Hypothalamus (tissue), 51 donors: ENCODE data around the gene PDLIM5.
A peak's percentile ranks its signal among the peaks of the same experiment; 100 is the strongest.
"Not testable (repeated sequence)": the region's sequence is repeated elsewhere in the genome, so short reads cannot be mapped to it uniquely, and the experiment has no call there.

Experiments
- DNase-seq, 51 donors: peaks; one replicate each; lab custom pipeline; 2025; lab: John Stamatoyannopoulos, UW

Gene PDLIM5

DNA sequence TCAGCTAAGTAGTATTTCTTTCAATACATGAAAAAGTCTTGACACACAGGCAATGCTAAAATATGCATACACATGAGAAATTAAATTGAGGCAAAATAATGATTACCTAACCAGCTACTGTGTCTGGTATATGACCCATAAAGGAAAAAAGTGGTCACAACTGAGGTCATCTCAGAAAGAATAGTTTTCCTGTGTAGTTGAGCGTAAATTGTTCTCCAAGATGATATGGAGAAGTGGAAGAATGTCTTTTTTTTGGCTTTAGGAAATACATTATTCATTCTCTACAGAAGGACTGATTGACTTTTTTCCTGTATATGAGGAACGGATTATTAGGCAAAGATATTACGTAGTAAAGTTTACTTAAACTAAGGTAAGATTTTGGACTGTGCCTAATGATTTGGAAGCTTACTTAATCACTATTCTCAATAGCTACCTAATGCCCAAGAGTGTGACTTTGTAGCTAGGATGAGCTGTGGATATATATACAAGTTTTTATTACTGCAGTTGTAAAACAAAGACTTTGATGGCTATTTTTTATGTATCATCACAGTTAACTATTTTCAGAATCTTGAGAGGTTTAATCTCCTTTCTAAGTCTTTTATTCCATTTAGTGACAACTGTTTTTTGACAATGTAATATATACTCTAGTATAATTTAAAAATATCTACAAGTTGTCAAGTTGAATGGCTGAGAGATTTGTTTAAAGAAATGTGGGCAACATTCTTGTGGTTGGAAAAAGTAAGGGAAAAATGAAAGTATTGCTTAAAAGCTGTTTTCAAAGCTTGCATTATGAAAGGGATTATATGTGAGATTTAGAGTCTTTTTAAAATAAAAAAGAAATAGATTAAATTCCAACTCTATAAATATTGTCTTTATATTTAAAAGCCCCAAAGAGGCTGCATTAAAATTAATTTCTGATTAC, 100.2 kb downstream of the PDLIM5 start:
- no peak for DNase-seq

DNA sequence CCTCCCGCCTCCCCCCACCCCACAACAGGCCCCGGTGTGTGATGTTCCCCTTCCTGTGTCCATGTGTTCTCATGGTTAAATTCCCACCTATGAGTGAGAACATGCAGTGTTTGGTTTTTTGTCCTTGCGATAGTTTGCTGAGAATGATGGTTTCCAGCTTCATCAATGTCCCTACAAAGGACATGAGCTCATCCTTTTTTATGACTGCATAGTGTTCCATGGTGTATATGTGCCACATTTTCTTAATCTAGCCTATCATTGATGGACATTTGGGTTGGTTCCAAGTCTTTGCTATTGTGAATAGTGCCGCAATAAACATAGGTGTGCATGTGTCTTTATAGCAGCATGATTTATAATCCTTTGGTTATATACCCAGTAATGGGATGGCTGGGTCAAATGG, 104.3 kb downstream of the PDLIM5 start:
- not testable (repeated sequence) for DNase-seq

DNA sequence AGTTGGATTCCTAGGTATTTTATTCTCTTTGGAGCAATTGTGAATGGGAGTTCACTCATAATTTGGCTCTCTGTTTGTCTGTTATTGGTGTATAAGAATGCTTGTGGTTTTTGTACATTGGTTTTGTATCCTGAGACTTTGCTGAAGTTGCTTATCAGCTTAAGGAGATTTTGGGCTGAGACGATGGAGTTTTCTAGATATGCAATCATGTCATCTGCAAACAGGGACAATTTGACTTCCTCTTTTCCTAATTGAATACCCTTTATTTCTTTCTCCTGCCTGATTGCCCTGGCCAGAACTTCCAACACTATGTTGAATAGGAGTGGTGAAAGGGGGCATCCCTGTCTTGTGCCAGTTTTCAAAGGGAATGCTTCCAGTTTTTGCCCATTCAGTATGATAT, 105.9 kb downstream of the PDLIM5 start:
- not testable (repeated sequence) for DNase-seq

DNA sequence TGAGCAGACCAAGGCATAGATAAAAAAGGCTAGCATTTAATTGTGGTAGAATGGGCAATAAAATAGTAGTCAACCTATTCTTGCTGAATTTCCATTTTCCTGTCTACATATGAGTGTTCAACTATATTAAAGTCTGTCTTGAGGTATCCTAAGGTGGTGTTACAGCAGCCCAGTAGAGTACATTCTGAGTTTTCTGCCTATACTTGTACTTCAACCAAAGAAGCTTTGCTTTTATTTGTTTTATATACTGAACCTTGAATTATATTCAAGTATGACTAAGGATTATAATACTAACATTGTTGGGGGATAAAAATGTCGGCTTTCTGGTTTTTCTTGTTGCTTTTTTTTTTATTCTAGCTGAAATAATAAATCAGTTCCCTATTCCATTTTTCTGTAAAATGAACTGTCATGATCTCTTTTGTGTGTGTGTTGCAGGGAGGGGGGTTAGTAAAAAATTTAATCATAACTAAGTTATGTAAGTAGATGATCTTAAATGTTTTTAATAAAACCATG, 106.7 kb downstream of the PDLIM5 start:
- DNase-seq, result no peak

DNA sequence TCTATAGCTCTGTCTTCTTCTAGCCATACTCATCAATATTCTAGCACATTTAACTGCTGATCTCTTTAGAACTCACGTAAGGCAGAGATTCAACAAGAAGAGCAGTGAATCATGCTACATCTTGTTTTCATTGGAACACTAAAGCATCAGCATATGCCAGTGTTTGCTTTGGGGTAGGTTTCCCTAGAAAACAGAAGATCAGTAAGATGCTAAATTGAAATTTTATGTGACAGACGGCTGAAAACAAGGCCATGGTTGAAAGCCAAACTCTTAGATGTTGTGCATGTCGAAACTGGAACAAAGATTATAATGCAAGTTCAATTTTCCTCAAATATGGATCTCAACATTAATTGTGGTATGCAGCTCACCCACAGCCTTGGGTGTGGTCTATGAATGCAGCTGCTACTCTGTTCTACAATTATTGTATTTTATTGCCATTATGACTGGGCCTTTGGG, 107.6 kb downstream of the PDLIM5 start:
- DNase-seq, result no peak

DNA sequence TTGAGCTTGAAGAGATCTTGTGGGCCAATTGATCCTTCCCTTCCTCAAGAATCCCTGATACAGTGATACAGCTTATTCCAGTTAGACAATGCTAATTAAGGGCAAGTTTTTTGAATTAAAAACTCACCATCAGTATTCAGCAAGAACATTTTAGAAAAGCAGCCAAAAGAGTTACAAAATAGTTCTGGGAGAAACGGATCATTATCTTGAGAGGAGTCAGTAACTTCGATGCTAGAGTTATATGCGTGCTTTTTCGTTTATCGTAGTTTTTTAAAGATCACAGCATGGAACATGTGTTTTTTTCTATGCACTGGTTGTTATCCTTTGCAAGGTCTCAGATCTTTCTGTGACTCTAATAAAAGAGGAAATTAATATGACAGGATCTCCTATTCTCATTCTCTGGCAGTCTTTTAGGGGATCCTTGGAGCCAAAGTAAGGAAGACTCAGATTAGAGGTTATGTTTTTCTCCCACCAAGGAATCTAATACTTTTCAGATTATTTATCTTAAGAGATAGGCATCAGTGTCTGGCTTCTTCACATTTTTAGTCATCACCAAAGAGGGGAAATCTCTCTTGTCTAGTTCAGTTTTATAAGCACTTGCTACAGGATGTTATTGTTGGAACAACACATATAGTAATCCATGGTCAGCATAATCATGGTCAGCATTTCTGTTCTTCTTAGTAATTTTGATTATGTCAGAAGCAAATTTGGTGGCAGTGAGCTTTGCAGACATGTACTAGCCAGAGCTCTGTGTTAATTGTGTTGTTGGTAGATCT, 109.7 kb downstream of the PDLIM5 start:
- no peak for DNase-seq

DNA sequence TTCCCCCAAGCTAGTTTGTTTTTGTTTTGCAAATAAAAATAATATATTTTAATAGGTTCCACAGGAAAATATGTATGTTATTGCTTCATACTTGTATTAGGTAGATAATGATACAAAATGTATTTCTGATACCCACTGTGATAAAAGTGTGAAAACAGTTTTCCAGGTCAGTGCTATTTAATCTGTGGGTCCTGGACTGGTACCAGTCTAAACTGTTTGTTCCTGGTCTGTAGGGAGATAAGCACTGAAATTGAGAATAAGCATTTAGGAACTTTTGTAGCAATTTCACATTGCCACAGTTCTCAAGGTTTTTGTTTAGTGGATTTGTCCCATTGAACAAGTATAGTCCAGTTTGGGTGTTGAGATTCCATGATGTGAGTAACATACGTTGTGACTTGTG, 110.5 kb downstream of the PDLIM5 start:
- no peak for DNase-seq

DNA sequence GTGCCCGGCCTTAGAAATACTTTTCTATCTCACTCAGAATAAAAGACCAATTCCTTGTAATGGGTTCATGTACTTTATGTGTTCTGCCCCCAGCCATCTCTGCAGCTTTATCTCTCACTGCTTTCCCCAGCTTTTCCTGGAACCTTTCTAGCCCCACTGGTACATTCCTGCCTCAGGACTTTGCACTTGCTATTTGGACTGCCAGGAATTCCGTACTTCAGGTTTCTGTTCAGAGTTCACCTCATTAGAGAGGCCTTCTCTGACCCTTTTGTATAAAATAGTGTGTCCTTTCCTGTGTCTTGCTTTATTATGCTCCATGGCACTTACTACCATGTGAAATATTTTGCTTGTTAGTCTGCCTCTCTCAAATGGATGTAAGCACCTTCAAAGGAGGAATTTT, 112.5 kb downstream of the PDLIM5 start:
- no peak for DNase-seq

DNA sequence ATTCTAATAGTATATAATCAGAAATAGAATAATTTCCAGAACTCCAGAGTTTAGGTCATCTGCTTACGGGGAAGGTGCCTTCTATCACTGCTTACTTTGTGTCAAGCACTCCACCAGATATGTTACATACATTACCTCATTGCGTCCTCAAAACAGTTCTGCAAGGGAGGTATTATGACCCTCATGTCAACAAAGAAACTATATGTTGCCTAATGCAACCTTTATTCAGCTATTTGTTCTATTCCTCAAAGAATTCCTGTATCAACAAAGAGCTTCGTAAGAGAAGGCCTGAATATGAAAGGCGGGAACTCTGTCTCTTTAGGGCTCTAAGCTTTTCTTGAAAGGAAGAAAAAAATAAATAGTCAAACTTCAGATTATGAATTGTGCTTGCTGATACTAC, 114.7 kb downstream of the PDLIM5 start:
- no peak for DNase-seq

DNA sequence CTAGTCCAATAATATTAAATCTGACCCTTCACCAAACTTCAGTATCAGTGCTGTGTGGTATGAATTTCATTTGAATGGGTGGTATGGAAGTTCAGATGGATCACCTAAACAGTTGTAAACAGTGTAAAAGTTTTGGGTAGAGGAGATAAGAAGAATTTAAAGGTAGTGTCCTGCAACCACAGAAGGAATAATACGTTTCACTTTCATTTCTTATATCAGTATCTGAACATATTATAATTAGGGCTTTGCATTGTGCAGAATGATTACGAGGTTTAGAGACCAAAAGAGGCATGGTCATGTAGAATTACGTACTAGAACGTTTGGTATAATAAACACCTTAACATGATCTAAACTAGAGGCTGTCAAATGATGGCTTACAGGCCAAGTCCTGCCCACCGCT, 116.1 kb downstream of the PDLIM5 start:
- DNase-seq, result no peak

DNA sequence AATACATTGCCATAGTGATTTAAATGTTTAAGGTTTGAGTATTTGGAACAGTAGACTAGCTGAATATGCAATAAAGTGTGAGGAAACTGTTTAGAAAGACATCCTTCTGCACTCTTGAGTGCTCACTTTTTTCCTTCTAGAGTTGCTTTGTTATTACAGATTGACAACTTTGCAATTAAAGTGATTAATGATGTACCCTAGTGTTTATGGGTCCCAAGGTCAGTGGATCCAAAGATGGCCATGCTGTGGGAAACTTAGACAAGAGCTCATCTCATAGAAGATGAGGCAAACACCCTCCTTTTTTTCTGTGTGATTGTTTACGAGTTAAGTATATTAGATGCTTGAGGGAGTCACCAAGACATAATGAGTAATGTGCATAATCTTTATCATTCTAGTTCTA, 118.8 kb downstream of the PDLIM5 start:
- DNase-seq, result no peak

DNA sequence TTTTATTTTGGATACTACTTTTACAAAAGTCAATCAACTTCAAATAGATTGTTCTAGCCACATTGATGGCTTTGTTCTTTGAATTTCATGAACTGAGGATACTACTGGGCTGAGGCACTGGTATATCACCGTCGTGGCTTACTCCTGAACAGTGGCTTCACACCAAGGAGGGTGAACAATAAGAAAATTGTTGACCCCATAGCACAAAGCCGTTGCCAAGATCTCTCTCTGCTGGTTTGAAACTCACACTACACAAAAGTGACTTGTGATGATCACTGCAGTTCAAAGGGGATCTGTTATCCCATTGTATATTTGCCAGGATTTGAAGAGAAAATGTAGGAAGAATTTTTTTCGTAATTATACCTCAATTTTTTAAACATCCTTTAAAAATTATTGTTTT, 119.6 kb downstream of the PDLIM5 start:
- DNase-seq, result peak in 1 of 51 donors; percentile 4

DNA sequence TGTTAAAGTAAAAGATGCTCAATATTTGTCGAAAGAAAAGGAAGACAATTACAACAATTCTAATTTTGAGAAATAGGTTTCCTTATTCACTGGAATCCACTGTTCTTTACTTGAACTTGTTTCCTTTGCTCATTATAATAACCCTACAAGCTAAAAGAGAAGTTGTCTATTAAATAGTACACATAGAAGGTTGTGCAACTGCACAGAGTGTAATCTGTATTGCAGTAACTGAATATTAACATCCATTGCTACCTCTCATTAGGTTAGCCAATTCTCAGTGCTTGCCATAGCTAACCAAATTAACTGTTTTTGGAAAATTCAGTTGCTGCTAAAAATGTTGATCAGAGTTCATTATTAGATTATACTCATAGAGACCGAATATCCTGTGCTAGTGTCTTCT, 120.0 kb downstream of the PDLIM5 start:
- DNase-seq, result no peak

DNA sequence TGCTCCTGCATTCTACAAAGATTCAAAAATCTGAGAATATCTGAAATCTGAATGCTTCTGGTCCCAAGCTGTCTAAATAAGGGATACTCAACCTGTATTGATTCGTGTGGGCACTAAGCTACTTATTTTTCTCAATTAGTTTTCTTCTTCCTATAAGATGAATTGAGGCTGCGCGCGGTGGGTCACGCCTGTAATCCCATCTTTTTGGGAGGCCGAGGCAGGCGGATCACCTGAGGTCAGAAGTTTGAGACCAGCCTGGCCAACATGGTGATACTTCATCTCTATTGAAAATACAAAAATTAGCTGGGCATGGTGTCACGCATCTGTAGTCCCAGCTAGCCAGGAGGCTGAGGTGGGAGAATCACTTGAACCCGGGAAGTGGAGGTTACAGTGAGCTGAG, 122.3 kb downstream of the PDLIM5 start:
- no peak for DNase-seq

DNA sequence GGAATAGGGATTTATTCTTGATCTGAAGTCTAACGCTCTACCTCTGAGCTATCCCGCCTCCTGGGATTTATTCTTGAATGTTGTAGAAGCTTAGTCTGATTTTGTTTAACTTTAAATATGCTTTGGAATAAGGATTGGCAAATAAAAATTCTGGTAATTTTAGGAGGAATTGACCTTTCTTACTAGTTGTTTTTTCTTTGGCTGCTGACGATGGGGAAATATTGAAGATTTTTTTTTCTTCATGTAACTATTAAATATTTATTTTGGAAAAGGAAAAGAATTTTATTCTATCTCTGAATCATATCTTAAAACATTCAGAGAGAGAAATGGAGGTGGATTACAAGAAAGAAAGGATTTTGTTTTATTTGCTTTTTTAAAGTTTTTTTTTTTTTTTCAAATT, 122.9 kb downstream of the PDLIM5 start:
- no peak for DNase-seq

DNA sequence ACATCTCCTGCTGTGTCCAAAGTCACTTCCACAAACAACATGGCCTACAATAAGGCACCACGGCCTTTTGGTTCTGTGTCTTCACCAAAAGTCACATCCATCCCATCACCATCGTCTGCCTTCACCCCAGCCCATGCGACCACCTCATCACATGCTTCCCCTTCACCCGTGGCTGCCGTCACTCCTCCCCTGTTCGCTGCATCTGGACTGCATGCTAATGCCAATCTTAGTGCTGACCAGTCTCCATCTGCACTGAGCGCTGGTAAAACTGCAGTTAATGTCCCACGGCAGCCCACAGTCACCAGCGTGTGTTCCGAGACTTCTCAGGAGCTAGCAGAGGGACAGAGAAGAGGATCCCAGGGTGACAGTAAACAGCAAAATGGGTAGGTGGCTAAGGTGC, 123.9 kb downstream of the PDLIM5 start:
- peak in 18 of 51 donors; percentile 1 to 44 (median 9) for DNase-seq

DNA sequence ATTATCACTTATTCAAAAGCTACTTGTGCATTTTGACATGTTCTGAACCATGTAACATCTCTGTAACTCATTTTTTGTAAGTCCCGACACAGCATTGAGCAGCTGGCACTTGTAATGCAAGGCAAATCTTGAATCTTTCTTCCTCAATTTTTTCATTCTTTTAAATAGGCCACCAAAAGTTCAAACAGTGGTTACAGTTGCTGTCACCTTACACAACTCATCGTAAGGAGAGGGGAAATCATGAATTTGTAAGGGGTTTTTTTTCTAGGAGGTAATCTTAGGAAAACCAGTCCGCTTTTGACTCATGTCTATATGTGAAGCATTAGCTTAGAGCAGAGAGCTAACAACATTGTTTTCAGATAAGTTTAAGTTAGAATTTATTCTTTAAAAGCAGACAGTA, 124.5 kb downstream of the PDLIM5 start:
- DNase-seq, result no peak

DNA sequence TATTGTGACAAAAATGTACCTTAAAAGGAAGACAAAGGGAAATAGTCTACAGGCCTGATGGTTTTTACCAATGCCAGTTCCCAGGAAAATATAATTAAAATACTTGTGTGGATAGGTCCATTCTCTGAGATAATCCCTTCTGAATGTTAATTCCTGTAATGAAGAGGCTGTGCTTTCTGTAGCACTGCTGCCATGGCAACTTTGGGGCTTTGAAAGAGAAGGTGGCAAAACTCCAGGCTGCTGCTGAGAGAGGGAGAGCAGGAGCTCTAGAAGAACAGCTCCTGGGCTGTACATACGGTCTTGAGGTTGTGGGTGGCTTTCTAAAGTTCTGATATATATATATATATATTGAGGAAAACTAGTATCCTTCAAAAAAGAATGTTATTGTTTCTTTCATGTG, 125.4 kb downstream of the PDLIM5 start:
- peak in 39 of 51 donors; percentile 0 to 79 (median 39) for DNase-seq

DNA sequence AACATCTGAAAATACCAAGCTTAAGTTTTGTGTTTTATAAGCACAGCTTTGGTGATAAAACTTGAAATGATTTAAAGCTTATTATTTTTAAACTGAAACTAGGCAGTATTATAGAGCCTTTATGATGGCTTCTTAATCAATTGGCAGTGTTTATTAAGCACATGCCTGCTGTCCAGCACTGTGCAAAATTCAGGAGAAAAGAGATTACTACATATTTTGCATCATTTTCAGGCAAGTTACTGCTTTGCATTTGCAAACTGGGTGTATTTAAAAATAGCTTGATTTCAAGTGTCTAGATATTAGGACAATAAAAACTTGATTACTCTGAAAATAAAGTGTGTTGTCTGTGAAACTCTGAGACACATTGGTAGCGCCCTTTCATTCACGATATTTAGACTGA, 126.5 kb downstream of the PDLIM5 start:
- DNase-seq, result no peak

DNA sequence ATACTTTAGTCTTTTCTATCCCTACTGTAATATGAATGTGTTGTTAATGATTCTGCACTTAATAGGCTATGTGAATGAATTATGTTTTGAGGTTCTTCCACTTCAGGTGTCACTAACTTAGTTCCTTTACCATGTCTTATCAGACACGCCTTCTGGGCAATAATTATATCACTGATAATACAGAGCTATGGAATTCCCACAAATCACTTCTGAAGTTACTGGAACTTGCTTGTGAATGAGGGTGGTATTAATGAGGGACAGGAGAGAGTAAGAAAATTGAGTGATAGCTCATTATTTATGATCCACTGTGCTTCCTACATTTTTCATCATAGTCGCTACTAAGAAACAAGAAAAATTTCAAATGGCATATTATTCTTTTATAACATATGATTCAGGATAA, 130.0 kb downstream of the PDLIM5 start:
- DNase-seq, result no peak

DNA sequence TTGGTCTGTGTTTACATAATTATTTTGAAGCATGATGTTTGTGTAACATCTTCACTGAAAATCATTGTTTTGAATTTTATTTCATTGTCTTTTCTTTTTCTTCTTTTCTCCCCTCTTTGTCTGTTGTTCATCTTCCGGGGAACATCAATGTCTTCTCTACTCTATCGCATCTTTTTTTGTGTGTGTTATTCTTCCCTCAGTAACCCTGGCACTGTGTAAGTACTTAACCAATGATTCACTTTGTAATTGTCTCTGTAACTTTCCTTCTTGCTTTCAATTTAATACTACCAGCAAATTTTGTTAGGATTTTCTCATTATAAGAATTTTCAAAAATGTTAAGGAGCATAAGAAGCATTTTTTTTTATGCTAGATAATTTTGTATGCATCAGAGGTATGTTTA, 130.8 kb downstream of the PDLIM5 start:
- no peak for DNase-seq
